ENCODE data around the gene HSD11B2.

The HSD11B2 gene

GRCh38 chr16:67429799-67430503 lies 970 bp upstream of the HSD11B2 start (continued):
- TF ChIP-seq ZNF398 (tag by site-specific recombination; IDR thresholded peaks at IDR 0.05) (no peak), ZNF514 (tag by site-specific recombination; IDR thresholded peaks at IDR 0.05) (no peak), ZNF558 (tag by site-specific recombination; IDR thresholded peaks at IDR 0.05) (no peak), SCRT2 (tag by site-specific recombination; IDR thresholded peaks at IDR 0.05) (no peak), YY2 (tag by site-specific recombination; IDR thresholded peaks at IDR 0.05) (no peak), ZNF138 (tag by site-specific recombination; IDR thresholded peaks at IDR 0.05; ENCODE audit: borderline replicate concordance) (no peak), YY1 (tag by site-specific recombination; IDR thresholded peaks at IDR 0.05) (no peak), KLF8 (tag by site-specific recombination; IDR thresholded peaks at IDR 0.05) (no peak), TCF7L2 (IDR thresholded peaks at IDR 0.05; ENCODE audit: borderline replicate concordance, low read depth, low read length) (no peak), ZXDB (tag by site-specific recombination; IDR thresholded peaks at IDR 0.05) (no peak), ZNF155 (tag by site-specific recombination; IDR thresholded peaks at IDR 0.05) (no peak), INSM2 (tag by site-specific recombination; IDR thresholded peaks at IDR 0.05) (no peak)
- TF ChIP-seq, protein P1, sequence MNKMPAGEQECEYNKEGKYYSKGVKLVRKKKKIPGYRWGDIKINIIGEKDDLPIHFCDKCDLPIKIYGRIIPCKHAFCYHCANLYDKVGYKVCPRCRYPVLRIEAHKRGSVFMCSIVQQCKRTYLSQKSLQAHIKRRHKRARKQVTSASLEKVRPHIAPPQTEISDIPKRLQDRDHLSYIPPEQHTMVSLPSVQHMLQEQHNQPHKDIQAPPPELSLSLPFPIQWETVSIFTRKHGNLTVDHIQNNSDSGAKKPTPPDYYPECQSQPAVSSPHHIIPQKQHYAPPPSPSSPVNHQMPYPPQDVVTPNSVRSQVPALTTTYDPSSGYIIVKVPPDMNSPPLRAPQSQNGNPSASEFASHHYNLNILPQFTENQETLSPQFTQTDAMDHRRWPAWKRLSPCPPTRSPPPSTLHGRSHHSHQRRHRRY (tag by site-specific recombination; IDR thresholded peaks at IDR 0.05) = no peak
- TF ChIP-seq, protein P2, sequence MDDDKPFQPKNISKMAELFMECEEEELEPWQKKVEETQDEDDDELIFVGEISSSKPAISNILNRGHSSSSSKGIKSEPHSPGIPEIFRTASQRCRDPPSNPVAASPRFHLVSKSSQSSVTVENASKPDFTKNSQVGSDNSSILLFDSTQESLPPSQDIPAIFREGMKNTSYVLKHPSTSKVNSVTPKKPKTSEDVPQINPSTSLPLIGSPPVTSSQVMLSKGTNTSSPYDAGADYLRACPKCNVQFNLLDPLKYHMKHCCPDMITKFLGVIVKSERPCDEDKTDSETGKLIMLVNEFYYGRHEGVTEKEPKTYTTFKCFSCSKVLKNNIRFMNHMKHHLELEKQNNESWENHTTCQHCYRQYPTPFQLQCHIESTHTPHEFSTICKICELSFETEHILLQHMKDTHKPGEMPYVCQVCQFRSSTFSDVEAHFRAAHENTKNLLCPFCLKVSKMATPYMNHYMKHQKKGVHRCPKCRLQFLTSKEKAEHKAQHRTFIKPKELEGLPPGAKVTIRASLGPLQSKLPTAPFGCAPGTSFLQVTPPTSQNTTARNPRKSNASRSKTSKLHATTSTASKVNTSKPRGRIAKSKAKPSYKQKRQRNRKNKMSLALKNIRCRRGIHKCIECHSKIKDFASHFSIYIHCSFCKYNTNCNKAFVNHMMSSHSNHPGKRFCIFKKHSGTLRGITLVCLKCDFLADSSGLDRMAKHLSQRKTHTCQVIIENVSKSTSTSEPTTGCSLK (tag by site-specific recombination; IDR thresholded peaks at IDR 0.05) = no peak

- H3K9me3 ChIP-seq (ENCODE audit: control insufficient read depth, insufficient read depth, low read depth, low read length) = no peaks in the 10 kb centered on the region
- no peak overlapping the region; the same call in 1 of the 2 replicates for H3K27ac ChIP-seq (ENCODE audit: extremely low read depth, low read depth, low read length)
- ChIA-PET POLR2A (interaction anchor here (0.8 kb wide), 1 partner anchor 13 kb away, joined by 3 read pairs; no protein-coding TSS in a partner anchor), CTCF (interaction anchor here (0.7 to 1.2 kb wide), 2 partner anchors 13 to 165 kb away, joined by 3 to 4 read pairs; no protein-coding TSS in a partner anchor)
- H3K36me3 ChIP-seq (ENCODE audit: control insufficient read depth in 2 of 2, insufficient read depth in 1 of 2, low read length in 2 of 2) = peaks cover 0 to under 1% of the 10 kb centered on the region in 2 experiments; a peak in 1 of 3 replicates
- peak overlapping the region; percentile 16 for H3K4me3 ChIP-seq (ENCODE audit: low read depth, low read length)
- H3K4me1 ChIP-seq (ENCODE audit: control insufficient read depth, insufficient read depth, low read length) = no peaks in the 10 kb centered on the region; the same call in 1 of the 2 replicates
- TF ChIP-seq, protein P3, sequence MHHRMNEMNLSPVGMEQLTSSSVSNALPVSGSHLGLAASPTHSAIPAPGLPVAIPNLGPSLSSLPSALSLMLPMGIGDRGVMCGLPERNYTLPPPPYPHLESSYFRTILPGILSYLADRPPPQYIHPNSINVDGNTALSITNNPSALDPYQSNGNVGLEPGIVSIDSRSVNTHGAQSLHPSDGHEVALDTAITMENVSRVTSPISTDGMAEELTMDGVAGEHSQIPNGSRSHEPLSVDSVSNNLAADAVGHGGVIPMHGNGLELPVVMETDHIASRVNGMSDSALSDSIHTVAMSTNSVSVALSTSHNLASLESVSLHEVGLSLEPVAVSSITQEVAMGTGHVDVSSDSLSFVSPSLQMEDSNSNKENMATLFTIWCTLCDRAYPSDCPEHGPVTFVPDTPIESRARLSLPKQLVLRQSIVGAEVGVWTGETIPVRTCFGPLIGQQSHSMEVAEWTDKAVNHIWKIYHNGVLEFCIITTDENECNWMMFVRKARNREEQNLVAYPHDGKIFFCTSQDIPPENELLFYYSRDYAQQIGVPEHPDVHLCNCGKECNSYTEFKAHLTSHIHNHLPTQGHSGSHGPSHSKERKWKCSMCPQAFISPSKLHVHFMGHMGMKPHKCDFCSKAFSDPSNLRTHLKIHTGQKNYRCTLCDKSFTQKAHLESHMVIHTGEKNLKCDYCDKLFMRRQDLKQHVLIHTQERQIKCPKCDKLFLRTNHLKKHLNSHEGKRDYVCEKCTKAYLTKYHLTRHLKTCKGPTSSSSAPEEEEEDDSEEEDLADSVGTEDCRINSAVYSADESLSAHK (tag by site-specific recombination; IDR thresholded peaks at IDR 0.05) = no peak
- TF ChIP-seq OSR2 (tag by site-specific recombination; IDR thresholded peaks at IDR 0.05) (no peak), ZNF449 (tag by site-specific recombination; IDR thresholded peaks at IDR 0.05) (peak; percentile 60; the same call in 1 of the 2 replicates), EGR2 (tag by site-specific recombination; IDR thresholded peaks at IDR 0.05; ENCODE audit: low read depth) (peak; percentile 75), ZBTB20 (tag by site-specific recombination; IDR thresholded peaks at IDR 0.05) (peak; percentile 63; the same call in 1 of the 2 replicates), BCL6B (tag by site-specific recombination; IDR thresholded peaks at IDR 0.05) (no peak), SP3 (tag by site-specific recombination; IDR thresholded peaks at IDR 0.05) (peak; percentile 32; the same call in 1 of the 2 replicates), ZNF501 (tag by site-specific recombination; IDR thresholded peaks at IDR 0.05) (no peak), ZNF580 (tag by site-specific recombination; IDR thresholded peaks at IDR 0.05) (no peak)
Observed at GRCh38 chr16:67430504-67430976, 381 bp upstream of the HSD11B2 start.

Measured in HEK293 (cell line).